Measurements from ENCODE around the gene DUSP18. TPM values are rescaled to one million over a fixed set of nuclear protein-coding genes. Genes with fewer than 3 reads are reported as not detected.

The DUSP18 gene
- polyA plus RNA-seq, 3 donors: 13.2 to 34.5 (median 18.9) TPM

DNA sequence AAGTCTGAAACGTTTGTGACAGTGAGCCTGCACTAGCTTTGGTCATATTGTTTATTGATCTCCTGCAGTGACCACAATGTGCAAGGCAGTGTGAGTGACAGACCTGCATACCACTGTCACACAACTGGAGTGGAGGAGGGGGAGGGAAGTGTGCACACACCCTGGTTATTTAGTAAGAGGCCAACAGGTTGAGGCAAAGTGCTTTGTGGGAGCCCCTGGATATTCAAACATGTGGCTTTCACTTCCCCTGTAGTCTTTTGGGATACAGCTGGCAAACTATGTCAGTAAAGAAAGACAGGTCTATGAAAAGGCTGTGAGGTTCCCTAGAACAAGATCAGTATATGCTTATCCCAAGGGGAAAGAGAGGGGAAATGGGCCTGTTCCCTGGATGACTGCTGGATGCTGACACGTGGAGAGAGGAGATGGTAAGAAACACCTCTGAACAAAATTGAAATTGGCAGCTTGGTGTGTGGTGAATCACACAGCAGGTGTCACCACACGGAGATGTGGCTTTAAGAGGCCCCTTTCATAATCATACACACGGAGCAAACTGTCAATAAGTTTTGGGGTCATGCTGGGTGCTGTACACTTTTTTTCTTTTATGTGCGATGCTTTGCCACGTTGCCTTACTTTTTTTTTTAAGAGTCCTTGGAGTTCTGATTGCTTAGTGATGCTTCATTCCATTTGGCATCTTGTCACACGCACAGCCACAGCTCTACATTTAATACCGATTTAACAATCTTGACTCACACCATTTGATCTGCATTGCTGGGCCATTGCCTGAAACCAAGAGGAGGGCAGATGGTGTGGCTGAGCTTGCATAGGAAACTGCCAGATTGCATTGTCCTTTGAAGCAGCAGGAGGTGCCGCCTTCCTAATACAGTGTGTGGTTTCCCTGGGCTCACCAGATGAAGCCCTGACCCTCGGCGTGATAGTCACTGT is 38.3 kb upstream of the DUSP18 start:
- 75% methylated on average over 5 of the region's 11 CpGs for WGBS (ENCODE audit: insufficient coverage)
- H3K4me3 Mint-ChIP-seq: no peak overlapping the region
- H2AFZ ChIP-seq (ENCODE audit: insufficient read depth, low read depth, low read length, poor library complexity, severe bottlenecking): no peak overlapping the region

DNA sequence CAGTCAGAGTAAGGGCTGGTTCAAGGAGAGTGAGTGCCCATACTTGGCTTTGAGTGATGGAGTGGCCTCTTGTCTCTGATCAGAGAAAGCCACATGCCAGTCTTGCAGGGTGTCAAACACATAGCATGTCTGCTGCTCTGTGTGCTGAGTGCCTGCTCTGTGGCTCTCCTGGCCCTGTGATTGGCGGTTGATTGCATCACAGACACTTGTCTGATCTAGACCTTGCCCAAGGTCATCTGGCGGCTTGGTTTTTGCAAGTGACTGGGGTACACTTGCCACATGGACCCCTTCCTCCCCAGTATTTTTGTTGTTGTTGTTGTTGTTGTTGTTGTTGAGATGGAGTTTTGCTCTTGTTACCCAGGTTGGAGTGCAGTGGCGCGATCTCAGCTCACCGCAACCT is 37.3 kb upstream of the DUSP18 start:
- H3K36me3 ChIP-seq (replicated peaks in 1 of 2; ENCODE audit: control insufficient read depth in 1 of 2, insufficient read depth in 2 of 2, low read length in 2 of 2): no peaks in the 10 kb centered on the region
- H4K20me1 ChIP-seq (ENCODE audit: insufficient read depth, low read length): no peaks in the 10 kb centered on the region
- 71% methylated on average over 1 of the region's 5 CpGs for WGBS (ENCODE audit: insufficient coverage)
- H3K27me3 ChIP-seq (ENCODE audit: control insufficient read depth in 2 of 2, insufficient read depth in 2 of 2, low read length in 2 of 2): no peaks in the 10 kb centered on the region
- no peak overlapping the region for H3K4me3 Mint-ChIP-seq
- peaks cover 0 to 18% (median 4%) of the 10 kb centered on the region in 3 donors for H3K27me3 Mint-ChIP-seq (ENCODE audit: low read depth in 3 of 3)
- no peaks in the 10 kb centered on the region for H3K36me3 Mint-ChIP-seq
- no peaks in the 10 kb centered on the region for H3K9me3 Mint-ChIP-seq
- intact Hi-C loops (cut with micrococcal nuclease): no loop called here
- TF ChIP-seq, protein P1, sequence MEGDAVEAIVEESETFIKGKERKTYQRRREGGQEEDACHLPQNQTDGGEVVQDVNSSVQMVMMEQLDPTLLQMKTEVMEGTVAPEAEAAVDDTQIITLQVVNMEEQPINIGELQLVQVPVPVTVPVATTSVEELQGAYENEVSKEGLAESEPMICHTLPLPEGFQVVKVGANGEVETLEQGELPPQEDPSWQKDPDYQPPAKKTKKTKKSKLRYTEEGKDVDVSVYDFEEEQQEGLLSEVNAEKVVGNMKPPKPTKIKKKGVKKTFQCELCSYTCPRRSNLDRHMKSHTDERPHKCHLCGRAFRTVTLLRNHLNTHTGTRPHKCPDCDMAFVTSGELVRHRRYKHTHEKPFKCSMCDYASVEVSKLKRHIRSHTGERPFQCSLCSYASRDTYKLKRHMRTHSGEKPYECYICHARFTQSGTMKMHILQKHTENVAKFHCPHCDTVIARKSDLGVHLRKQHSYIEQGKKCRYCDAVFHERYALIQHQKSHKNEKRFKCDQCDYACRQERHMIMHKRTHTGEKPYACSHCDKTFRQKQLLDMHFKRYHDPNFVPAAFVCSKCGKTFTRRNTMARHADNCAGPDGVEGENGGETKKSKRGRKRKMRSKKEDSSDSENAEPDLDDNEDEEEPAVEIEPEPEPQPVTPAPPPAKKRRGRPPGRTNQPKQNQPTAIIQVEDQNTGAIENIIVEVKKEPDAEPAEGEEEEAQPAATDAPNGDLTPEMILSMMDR (IDR thresholded peaks at IDR 0.05): no peak
- no peak overlapping the region for H3K27ac Mint-ChIP-seq
- H3K4me2 ChIP-seq (replicated peaks; ENCODE audit: extremely low read depth, low read length, poor library complexity, severe bottlenecking): no peak overlapping the region
- H3K9ac ChIP-seq (ENCODE audit: insufficient read depth, low read length, poor library complexity, severe bottlenecking): no peak overlapping the region
- no peaks in the 10 kb centered on the region for H3K4me1 ChIP-seq (ENCODE audit: control insufficient read depth in 1 of 2, insufficient read depth in 2 of 2, low read length in 2 of 2)
- no peak overlapping the region for H2AFZ ChIP-seq (ENCODE audit: insufficient read depth, low read depth, low read length, poor library complexity, severe bottlenecking)
- H3K9me3 ChIP-seq (replicated peaks in 1 of 2; ENCODE audit: control insufficient read depth in 1 of 2, insufficient read depth in 1 of 2, low read length in 2 of 2): no peaks in the 10 kb centered on the region
- H3K79me2 ChIP-seq (ENCODE audit: insufficient read depth, low read length): no peaks in the 10 kb centered on the region
- DNase-seq: no peak
- H3K4me1 Mint-ChIP-seq: peaks cover 3% of the 10 kb centered on the region
- H3K27ac ChIP-seq (ENCODE audit: low read depth in 1 of 2, low read length in 2 of 2): no peak overlapping the region
- no peak overlapping the region for H3K4me3 ChIP-seq (replicated peaks in 1 of 3; ENCODE audit: low read depth in 2 of 3, low read length in 3 of 3)

More for the DNA sequence above, 38.3 kb upstream of the DUSP18 start:
- Histone ChIP-seq H3K4me2 (replicated peaks; ENCODE audit: extremely low read depth, low read length, poor library complexity, severe bottlenecking) (no peak overlapping the region), H3K9me3 (replicated peaks in 1 of 2; ENCODE audit: control insufficient read depth in 1 of 2, insufficient read depth in 1 of 2, low read length in 2 of 2) (no peaks in the 10 kb centered on the region), H3K27ac (ENCODE audit: low read depth in 1 of 2, low read length in 2 of 2) (no peak overlapping the region), H3K4me3 (replicated peaks in 1 of 3; ENCODE audit: low read depth in 2 of 3, low read length in 3 of 3) (no peak overlapping the region), H3K27me3 (ENCODE audit: control insufficient read depth in 2 of 2, insufficient read depth in 2 of 2, low read length in 2 of 2) (no peaks in the 10 kb centered on the region), H4K20me1 (ENCODE audit: insufficient read depth, low read length) (no peaks in the 10 kb centered on the region), H3K36me3 (replicated peaks in 1 of 2; ENCODE audit: control insufficient read depth in 1 of 2, insufficient read depth in 2 of 2, low read length in 2 of 2) (no peaks in the 10 kb centered on the region), H3K4me1 (ENCODE audit: control insufficient read depth in 1 of 2, insufficient read depth in 2 of 2, low read length in 2 of 2) (no peaks in the 10 kb centered on the region), H3K9ac (ENCODE audit: insufficient read depth, low read length, poor library complexity, severe bottlenecking) (no peak overlapping the region), H3K79me2 (ENCODE audit: insufficient read depth, low read length) (no peaks in the 10 kb centered on the region)
- Mint-ChIP-seq H3K9me3 (no peaks in the 10 kb centered on the region), H3K27me3 (ENCODE audit: low read depth in 3 of 3) (peaks cover 0 to 18% (median 4%) of the 10 kb centered on the region in 3 donors), H3K4me1 (peaks cover 3% of the 10 kb centered on the region), H3K36me3 (no peaks in the 10 kb centered on the region), H3K27ac (no peak overlapping the region)
- intact Hi-C loops (cut with micrococcal nuclease): no loop called here
- TF ChIP-seq, protein P1 (IDR thresholded peaks at IDR 0.05): no peak
- no peak for DNase-seq
